K562 (cell line): Measurements from ENCODE around the gene AMBP. TPM values are rescaled to one million over a fixed set of nuclear protein-coding genes. Genes with fewer than 3 reads are reported as not detected.

Experiments
- ATAC-seq: fragments of 200-7000 bp; cut with Tn5 transposase; 3 replicates; pipeline ENCODE4 v1.9.1; 2020; ENCODE audit warnings: moderate library complexity
- BruUV-seq: library from RNA; stranded (reverse); fragments of 400-500 nt; replicated peaks from 2 replicates; lab custom pipeline; 2021; lab: Mats Ljungman, UMichigan
- CTCF ChIA-PET: fragments of 300-600 bp; formaldehyde crosslinking; extraction: SDS; loops from one replicate; lab custom pipeline; 2021; ENCODE audit warnings: low intra/inter-chr PET ratio; lab: Yijun Ruan, JAX
- POLR2A ChIA-PET: fragments of 300-600, 350-650 bp; sonication (Branson Sonifier 250); formaldehyde crosslinking; extraction: SDS; loops from one replicate; lab custom pipeline; 2021; ENCODE audit warnings: antibody characterized with exemption, inconsistent platforms; lab: Yijun Ruan, JAX
- DNase-seq, 4 experiments: peaks; one replicate each; pipeline versions ENCODE4 v3.0.0 to v3.0.0-alpha.2; 2011 to 2018; ENCODE audit warnings: low spot score in 3 of 4, mixed read lengths in 3 of 4; ENCODE audit errors: extremely low read depth in 1 of 4
- FAIRE-seq: peaks from 2 replicates; lab custom pipeline; 2011; peaks lifted over from hg19 to GRCh38; lab: Jason Lieb, UNC
- H2AFZ ChIP-seq: 2 replicates; pipeline ENCODE4 v1.6.0; 2011; ENCODE audit warnings: low read depth, low read length, control low read depth, inconsistent platforms
- H3K27ac ChIP-seq: fragments of 200-600 bp; 3 replicates; pipeline ENCODE4 v1.8.0; 2011; ENCODE audit warnings: low read depth, mild to moderate bottlenecking, control low read depth, inconsistent platforms, low read length, moderate library complexity, mixed read lengths; ENCODE audit errors: extremely low read depth
- H3K27me3 ChIP-seq, 2 experiments: fragments of 300-600 bp in 1 of 2; 2 replicates in 1 of 2; 3 replicates in 1 of 2; pipeline versions ENCODE4 v1.6.0 to v1.8.0; 2011; ENCODE audit warnings: inconsistent platforms in 2 of 2, low read length in 2 of 2, mild to moderate bottlenecking in 1 of 2, mixed read lengths in 1 of 2, moderate library complexity in 1 of 2; ENCODE audit not compliant: control insufficient read depth in 2 of 2, insufficient read depth in 2 of 2
- H3K36me3 ChIP-seq: fragments of 300-600 bp; 3 replicates; pipeline ENCODE4 v1.8.0; 2011; ENCODE audit warnings: mild to moderate bottlenecking, low read length, inconsistent platforms; ENCODE audit not compliant: control insufficient read depth, insufficient read depth
- H3K4me1 ChIP-seq, 2 experiments: fragments of 200-600 bp in 1 of 2; replicated peaks in 1 of 2; 2 replicates in 1 of 2; 3 replicates in 1 of 2; pipeline versions ENCODE4 v1.5.1 to v1.8.0; 2011; ENCODE audit warnings: inconsistent platforms in 2 of 2, low read length in 2 of 2, mild to moderate bottlenecking in 1 of 2, mixed read lengths in 1 of 2, moderate library complexity in 1 of 2; ENCODE audit not compliant: control insufficient read depth in 2 of 2, insufficient read depth in 2 of 2
- H3K4me2 ChIP-seq: 2 replicates; pipeline ENCODE4 v1.6.1; 2011; ENCODE audit warnings: low read length, control low read depth, inconsistent platforms, mixed read lengths; ENCODE audit not compliant: insufficient read depth
- H3K4me3 ChIP-seq: fragments of 200-600 bp; sonication (generic), shearing (Covaris generic); 2 replicates; pipeline ENCODE4 v1.5.1; 2016; ENCODE audit warnings: control low read depth, inconsistent platforms
- H3K79me2 ChIP-seq: fragments of 200-600 bp; 3 replicates; pipeline ENCODE4 v1.8.0; 2011; ENCODE audit warnings: low read length, inconsistent platforms; ENCODE audit not compliant: control insufficient read depth, insufficient read depth
- H3K9ac ChIP-seq, 2 experiments: 2 replicates each; pipeline versions ENCODE4 v1.6.0 to v1.6.1; 2011; ENCODE audit warnings: low read depth in 2 of 2, low read length in 2 of 2, control low read depth in 1 of 2, inconsistent platforms in 1 of 2, mild to moderate bottlenecking in 1 of 2, mixed read lengths in 1 of 2; ENCODE audit not compliant: insufficient read depth in 1 of 2
- H3K9me1 ChIP-seq: one replicate; pipeline ENCODE4 v1.6.0; 2011; ENCODE audit warnings: inconsistent platforms, mild to moderate bottlenecking, low read length, moderate library complexity; ENCODE audit not compliant: control insufficient read depth, insufficient read depth
- H3K9me3 ChIP-seq: replicated peaks from 2 replicates; pipeline ENCODE4 v1.5.1; 2011; ENCODE audit warnings: low read depth, low read length, inconsistent platforms; ENCODE audit not compliant: control insufficient read depth, insufficient read depth
- H4K20me1 ChIP-seq: replicated peaks from 2 replicates; pipeline ENCODE4 v1.6.1; 2011; ENCODE audit warnings: low read length, inconsistent platforms, mixed read lengths; ENCODE audit not compliant: control insufficient read depth, insufficient read depth
- ARHGAP35 ChIP-seq: fragments of 450-650 bp; IDR thresholded peaks from 2 replicates; pipeline ENCODE4 v1.6.1; 2018; ENCODE audit not compliant: partially characterized antibody
- ILK ChIP-seq: fragments of 450-650 bp; IDR thresholded peaks from 2 replicates; pipeline ENCODE4 v1.6.1; 2016; ENCODE audit warnings: missing genetic modification characterization, low read depth, mild to moderate bottlenecking, missing compliant biosample characterization, moderate library complexity, borderline replicate concordance
- PBX2 ChIP-seq, 2 experiments: IDR thresholded peaks in 1 of 2; conservative IDR thresholded peaks in 1 of 2; 2 replicates each; pipeline ENCODE4 v1.6.1; 2016; ENCODE audit warnings: low read depth in 2 of 2, mild to moderate bottlenecking in 1 of 2, missing compliant biosample characterization in 1 of 2, missing genetic modification characterization in 1 of 2, moderate library complexity in 1 of 2
- PKNOX1 ChIP-seq: fragments of 450-650 bp; IDR thresholded peaks from 2 replicates; pipeline ENCODE4 v1.6.1; 2016
- ZNF175 ChIP-seq: fragments of 200-800 bp; sonication (Bioruptor generic); IDR thresholded peaks from 2 replicates; pipeline ENCODE4 v1.6.1; 2016; ENCODE audit warnings: low read depth, mild to moderate bottlenecking, missing genetic modification characterization, missing compliant biosample characterization
- WGBS: fragments of 100-300 bp; shearing (Covaris generic); methylation state at CpG from one replicate; pipeline ENCODE4 v1.1.6; 2016; ENCODE audit warnings: low coverage, mixed read lengths; ENCODE audit not compliant: insufficient coverage; ENCODE audit errors: missing lambda C conversion rate; 5-methylcytosine and 5-hydroxymethylcytosine counted together
- in situ Hi-C: fragments of 300-500 bp; cut with MboI; formaldehyde crosslinking; loops from 4 replicates; pipeline ENCODE4 v1.15.0; 2018; ENCODE audit warnings: inconsistent platforms, mixed read lengths
- intact Hi-C: fragments of 100-400 bp; cut with micrococcal nuclease; formaldehyde crosslinking; loops from 2 replicates; pipeline ENCODE4 v1.14.2; 2022
- polyA plus RNA-seq, 8 experiments: library from polyadenylated mRNA; depleted of rRNA in 4 of 8; stranded (reverse) in 5 of 8; unstranded in 3 of 8; fragments of >200 nt; fragmentation: Nextera tagmentation in 2 of 8; fragmentation: Illumina TruSeq in 1 of 8; extraction: Ambion mirVana in 2 of 8; extraction: Trizol in 1 of 8; gene quantifications; 2 replicates each; pipeline versions ENCODE4 v1.2.1 to v1.2.3, GENCODE V29; 2011 to 2014; ENCODE audit warnings: inconsistent platforms in 1 of 8, missing spikeins in 1 of 8
- total RNA-seq, 7 experiments: library from RNA; depleted of rRNA in 6 of 7; stranded (reverse); fragments of >200 nt in 6 of 7; fragmentation: Illumina TruSeq in 2 of 7; extraction: Trizol in 2 of 7; gene quantifications; 2 replicates each; pipeline versions ENCODE4 v1.2.1 to v1.2.3, GENCODE V29; 2011 to 2021; ENCODE audit warnings: low replicate concordance in 1 of 7
- TF ChIP-seq, protein P1 (sequence below): fragments of 250-450 bp; sonication (Bioruptor Pico); IDR thresholded peaks from 2 replicates; pipeline ENCODE4 v1.5.0; 2020; ENCODE audit warnings: mild to moderate bottlenecking, borderline replicate concordance
- TF ChIP-seq, protein P2 (sequence below): sonication (generic); formaldehyde crosslinking; IDR thresholded peaks from 2 replicates; pipeline ENCODE4 v1.8.1; 2023; ENCODE audit warnings: mild to moderate bottlenecking, missing genetic modification reagents
- TF ChIP-seq, protein P3 (sequence below): fragments of 200-400 bp; formaldehyde crosslinking; IDR thresholded peaks from 2 replicates; pipeline ENCODE4 v1.6.1; 2017; ENCODE audit warnings: mild to moderate bottlenecking, low read depth, low read length, moderate library complexity

Gene AMBP
- total and polyA plus RNA-seq, 9 of the 15 experiments (the other 6 are each of a cell fraction or from before 2014, with no cell fraction given): 1.3 TPM; not detected in 8

GRCh38 chr9:114046875-114047274, 31.2 kb downstream of the AMBP start:
- ATAC-seq (no peak), FAIRE-seq (no peak)
- ChIA-PET CTCF (interaction anchor here (1.2 kb wide), 1 partner anchor 310 kb away, joined by 3 read pairs; no protein-coding TSS in a partner anchor), POLR2A (interaction anchor here (0.6 kb wide), 1 partner anchor 12 kb away, joined by 3 read pairs; no protein-coding TSS in a partner anchor)
- Histone ChIP-seq H3K9ac (no peak overlapping the region), H3K9me1 (no peaks in the 10 kb centered on the region), H3K4me1 (no peaks in the 10 kb centered on the region), H3K36me3 (peaks cover 16% of the 10 kb centered on the region; the same call in 2 of the 3 replicates), H3K79me2 (no peaks in the 10 kb centered on the region), H4K20me1 (no peaks in the 10 kb centered on the region), H3K4me3 (no peak overlapping the region), H3K4me2 (no peak overlapping the region), H2AFZ (no peak overlapping the region), H3K27me3 (peaks cover 0 to 14% of the 10 kb centered on the region in 2 experiments; a peak in 2 of 5 replicates), H3K9me3 (no peaks in the 10 kb centered on the region), H3K27ac (no peak overlapping the region)
- intact Hi-C loops (no loop called here), in situ Hi-C loops (no loop called here)
- no TSS peak for BruUV-seq
- WGBS: 67% methylated on average over 1 of the region's 1 CpG
- TF ChIP-seq PKNOX1: no peak
- TF ChIP-seq, protein P1, sequence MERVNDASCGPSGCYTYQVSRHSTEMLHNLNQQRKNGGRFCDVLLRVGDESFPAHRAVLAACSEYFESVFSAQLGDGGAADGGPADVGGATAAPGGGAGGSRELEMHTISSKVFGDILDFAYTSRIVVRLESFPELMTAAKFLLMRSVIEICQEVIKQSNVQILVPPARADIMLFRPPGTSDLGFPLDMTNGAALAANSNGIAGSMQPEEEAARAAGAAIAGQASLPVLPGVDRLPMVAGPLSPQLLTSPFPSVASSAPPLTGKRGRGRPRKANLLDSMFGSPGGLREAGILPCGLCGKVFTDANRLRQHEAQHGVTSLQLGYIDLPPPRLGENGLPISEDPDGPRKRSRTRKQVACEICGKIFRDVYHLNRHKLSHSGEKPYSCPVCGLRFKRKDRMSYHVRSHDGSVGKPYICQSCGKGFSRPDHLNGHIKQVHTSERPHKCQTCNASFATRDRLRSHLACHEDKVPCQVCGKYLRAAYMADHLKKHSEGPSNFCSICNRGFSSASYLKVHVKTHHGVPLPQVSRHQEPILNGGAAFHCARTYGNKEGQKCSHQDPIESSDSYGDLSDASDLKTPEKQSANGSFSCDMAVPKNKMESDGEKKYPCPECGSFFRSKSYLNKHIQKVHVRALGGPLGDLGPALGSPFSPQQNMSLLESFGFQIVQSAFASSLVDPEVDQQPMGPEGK (CRISPR knock-in tag): no peak
- TF ChIP-seq PBX2 (CRISPR knock-in tag; IDR thresholded peaks at IDR 0.05; ENCODE audit: low read depth): no peak
- TF ChIP-seq PBX2 (tag; conservative IDR thresholded peaks at IDR 0.05; ENCODE audit: low read depth): no peak
- TF ChIP-seq ZNF175: no peak
- TF ChIP-seq, protein P2, sequence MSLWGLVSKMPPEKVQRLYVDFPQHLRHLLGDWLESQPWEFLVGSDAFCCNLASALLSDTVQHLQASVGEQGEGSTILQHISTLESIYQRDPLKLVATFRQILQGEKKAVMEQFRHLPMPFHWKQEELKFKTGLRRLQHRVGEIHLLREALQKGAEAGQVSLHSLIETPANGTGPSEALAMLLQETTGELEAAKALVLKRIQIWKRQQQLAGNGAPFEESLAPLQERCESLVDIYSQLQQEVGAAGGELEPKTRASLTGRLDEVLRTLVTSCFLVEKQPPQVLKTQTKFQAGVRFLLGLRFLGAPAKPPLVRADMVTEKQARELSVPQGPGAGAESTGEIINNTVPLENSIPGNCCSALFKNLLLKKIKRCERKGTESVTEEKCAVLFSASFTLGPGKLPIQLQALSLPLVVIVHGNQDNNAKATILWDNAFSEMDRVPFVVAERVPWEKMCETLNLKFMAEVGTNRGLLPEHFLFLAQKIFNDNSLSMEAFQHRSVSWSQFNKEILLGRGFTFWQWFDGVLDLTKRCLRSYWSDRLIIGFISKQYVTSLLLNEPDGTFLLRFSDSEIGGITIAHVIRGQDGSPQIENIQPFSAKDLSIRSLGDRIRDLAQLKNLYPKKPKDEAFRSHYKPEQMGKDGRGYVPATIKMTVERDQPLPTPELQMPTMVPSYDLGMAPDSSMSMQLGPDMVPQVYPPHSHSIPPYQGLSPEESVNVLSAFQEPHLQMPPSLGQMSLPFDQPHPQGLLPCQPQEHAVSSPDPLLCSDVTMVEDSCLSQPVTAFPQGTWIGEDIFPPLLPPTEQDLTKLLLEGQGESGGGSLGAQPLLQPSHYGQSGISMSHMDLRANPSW (CRISPR knock-in tag): no peak
- no peak for TF ChIP-seq ILK (tag)
- TF ChIP-seq ARHGAP35: no peak
- TF ChIP-seq, protein P3, sequence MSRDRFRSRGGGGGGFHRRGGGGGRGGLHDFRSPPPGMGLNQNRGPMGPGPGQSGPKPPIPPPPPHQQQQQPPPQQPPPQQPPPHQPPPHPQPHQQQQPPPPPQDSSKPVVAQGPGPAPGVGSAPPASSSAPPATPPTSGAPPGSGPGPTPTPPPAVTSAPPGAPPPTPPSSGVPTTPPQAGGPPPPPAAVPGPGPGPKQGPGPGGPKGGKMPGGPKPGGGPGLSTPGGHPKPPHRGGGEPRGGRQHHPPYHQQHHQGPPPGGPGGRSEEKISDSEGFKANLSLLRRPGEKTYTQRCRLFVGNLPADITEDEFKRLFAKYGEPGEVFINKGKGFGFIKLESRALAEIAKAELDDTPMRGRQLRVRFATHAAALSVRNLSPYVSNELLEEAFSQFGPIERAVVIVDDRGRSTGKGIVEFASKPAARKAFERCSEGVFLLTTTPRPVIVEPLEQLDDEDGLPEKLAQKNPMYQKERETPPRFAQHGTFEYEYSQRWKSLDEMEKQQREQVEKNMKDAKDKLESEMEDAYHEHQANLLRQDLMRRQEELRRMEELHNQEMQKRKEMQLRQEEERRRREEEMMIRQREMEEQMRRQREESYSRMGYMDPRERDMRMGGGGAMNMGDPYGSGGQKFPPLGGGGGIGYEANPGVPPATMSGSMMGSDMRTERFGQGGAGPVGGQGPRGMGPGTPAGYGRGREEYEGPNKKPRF: no peak
- TF ChIP-seq, all 486 proteins: peak for 0
- no peak for DNase-seq
